HFFc6 (cell line): ENCODE results near the gene SHMT2. TPM values are rescaled to one million over a fixed set of nuclear protein-coding genes. Genes with fewer than 3 reads are reported as not detected.
"Not testable (repeated sequence)": the region's sequence is repeated elsewhere in the genome, so short reads cannot be mapped to it uniquely, and the experiment has no call there.

Source experiments
- DNase-seq: peaks from one replicate; pipeline ENCODE4 v3.0.0-alpha.2; 2018
- H3K27ac Mint-ChIP-seq: 2 replicates; pipeline ENCODE4 v1.8.0; 2020; ENCODE audit warnings: mild to moderate bottlenecking, mixed read lengths
- H3K27me3 Mint-ChIP-seq: 2 replicates; pipeline ENCODE4 v1.8.0; 2021; ENCODE audit warnings: mild to moderate bottlenecking, moderate library complexity, mixed read lengths; ENCODE audit not compliant: insufficient read depth
- H3K36me3 Mint-ChIP-seq: 2 replicates; pipeline ENCODE4 v1.8.0; 2021; ENCODE audit warnings: low read depth, mixed read lengths
- H3K4me1 Mint-ChIP-seq: 2 replicates; pipeline ENCODE4 v1.8.0; 2020; ENCODE audit warnings: low read depth, mixed read lengths
- H3K4me3 Mint-ChIP-seq: 2 replicates; pipeline ENCODE4 v1.8.0; 2020; ENCODE audit warnings: mild to moderate bottlenecking, moderate library complexity, mixed read lengths
- H3K9me3 Mint-ChIP-seq: 2 replicates; pipeline ENCODE4 v1.8.0; 2020; ENCODE audit warnings: mild to moderate bottlenecking, mixed read lengths
- CTCF ChIP-seq: fragments of 200-600 bp; sonication (generic); IDR thresholded peaks from 2 replicates; pipeline ENCODE4 v1.5.0; 2021; ENCODE audit warnings: antibody characterized with exemption, mild to moderate bottlenecking
- total RNA-seq, 6 experiments: library from RNA; stranded (reverse); fragmentation: NEBNext Ultra II Directional; extraction: Animal tissue kit (Norgen Biotek cat#: 25700); gene quantifications; 2 replicates in 1 of 6; 3 replicates in 5 of 6; pipeline ENCODE4 v1.2.3, GENCODE V29; 2021

The SHMT2 gene
- total RNA-seq, 6 experiments from 2014 or later = 112 to 127 (median 126) TPM

- Mint-ChIP-seq H3K4me3 (no peak overlapping the region), H3K27me3 (no peaks in the 10 kb centered on the region; the same call in 1 of the 2 replicates), H3K36me3 (peaks cover 22% of the 10 kb centered on the region), H3K9me3 (no peaks in the 10 kb centered on the region), H3K4me1 (peaks cover 22% of the 10 kb centered on the region), H3K27ac (peak overlapping the region; percentile 58)
- DNase-seq = no peak
- TF ChIP-seq CTCF = no peak
These were observed 44.0 kb downstream of the SHMT2 start for GRCh38 chr12:57273516-57273915.

- peaks cover 17% of the 10 kb centered on the region for H3K36me3 Mint-ChIP-seq
- not testable (repeated sequence) for DNase-seq, H3K4me3 Mint-ChIP-seq
These were observed 46.7 kb downstream of the SHMT2 start for GRCh38 chr12:57276233-57276632.

GRCh38 chr12:57276935-57277563 is 47.5 kb downstream of the SHMT2 start:
- Mint-ChIP-seq H3K36me3 (peaks cover 22% of the 10 kb centered on the region), H3K4me3 (no peak overlapping the region), H3K4me1 (peaks cover 42% of the 10 kb centered on the region), H3K27ac (no peak overlapping the region; the same call in 1 of the 2 replicates), H3K9me3 (no peaks in the 10 kb centered on the region), H3K27me3 (no peaks in the 10 kb centered on the region; the same call in none of the 2 replicates)
- peak; percentile 47 for DNase-seq
- TF ChIP-seq CTCF = peak; percentile 78

More at GRCh38 chr12:57276233-57276632, 46.7 kb downstream of the SHMT2 start:
- H3K4me1 Mint-ChIP-seq = peaks cover 38% of the 10 kb centered on the region
- not testable (repeated sequence) for H3K9me3 Mint-ChIP-seq, H3K27ac Mint-ChIP-seq, H3K27me3 Mint-ChIP-seq

- Mint-ChIP-seq H3K9me3 (no peaks in the 10 kb centered on the region), H3K27ac (peak overlapping the region; percentile 31), H3K4me1 (peaks cover 32% of the 10 kb centered on the region), H3K36me3 (peaks cover 29% of the 10 kb centered on the region), H3K27me3 (no peaks in the 10 kb centered on the region; the same call in none of the 2 replicates), H3K4me3 (no peak overlapping the region)
- TF ChIP-seq CTCF = no peak
- no peak for DNase-seq
These were observed 49.2 kb downstream of the SHMT2 start for GRCh38 chr12:57278465-57279381.

GRCh38 chr12:57280211-57281062 is 50.9 kb downstream of the SHMT2 start:
- peaks cover 30% of the 10 kb centered on the region for H3K4me1 Mint-ChIP-seq
- H3K27me3 Mint-ChIP-seq = no peaks in the 10 kb centered on the region; the same call in 1 of the 2 replicates
- no peaks in the 10 kb centered on the region for H3K9me3 Mint-ChIP-seq
- TF ChIP-seq CTCF = no peak
- H3K27ac Mint-ChIP-seq = peak overlapping the region; percentile 98
- DNase-seq = peak; percentile 94
- peak overlapping the region; percentile 77 for H3K4me3 Mint-ChIP-seq
- H3K36me3 Mint-ChIP-seq = peaks cover 28% of the 10 kb centered on the region

- peaks cover 32% of the 10 kb centered on the region for H3K36me3 Mint-ChIP-seq
These were observed 52.6 kb downstream of the SHMT2 start for GRCh38 chr12:57282073-57282472.

More at GRCh38 chr12:57282073-57282472, 52.6 kb downstream of the SHMT2 start:
- not testable (repeated sequence) for DNase-seq, H3K27ac Mint-ChIP-seq, H3K9me3 Mint-ChIP-seq, H3K4me3 Mint-ChIP-seq, H3K27me3 Mint-ChIP-seq
- H3K4me1 Mint-ChIP-seq = peaks cover 30% of the 10 kb centered on the region
